HEK293 (cell line): ENCODE data around the gene CBX5.

Experiments
- CTCF ChIA-PET: fragments of 350-600 bp; formaldehyde crosslinking; extraction: SDS; loops from one replicate; lab custom pipeline; 2021; ENCODE audit warnings: antibody characterized with exemption; lab: Yijun Ruan, JAX
- POLR2A ChIA-PET: fragments of 300-600 bp; formaldehyde crosslinking; extraction: SDS; loops from one replicate; lab custom pipeline; 2020; ENCODE audit warnings: antibody characterized with exemption, inconsistent platforms; lab: Yijun Ruan, JAX
- H3K27ac ChIP-seq: fragments of 200-500 bp; sonication (Bioruptor generic); 2 replicates; pipeline ENCODE4 v1.5.1; 2014; ENCODE audit warnings: low read depth, low read length, control low read depth, inconsistent platforms; ENCODE audit errors: extremely low read depth
- H3K36me3 ChIP-seq, 2 experiments: fragments of 200-500 bp in 1 of 2; sonication (Bioruptor generic) in 1 of 2; 1 replicate in 1 of 2; 2 replicates in 1 of 2; pipeline ENCODE4 v1.5.1; 2014 to 2017; ENCODE audit warnings: inconsistent platforms in 2 of 2, low read length in 2 of 2; ENCODE audit not compliant: control insufficient read depth in 2 of 2, insufficient read depth in 1 of 2
- H3K4me1 ChIP-seq: fragments of 200-500 bp; sonication (Bioruptor generic); 2 replicates; pipeline ENCODE4 v1.5.1; 2014; ENCODE audit warnings: mild to moderate bottlenecking, low read length, inconsistent platforms; ENCODE audit not compliant: control insufficient read depth, insufficient read depth
- H3K4me3 ChIP-seq: 2 replicates; pipeline ENCODE4 v1.5.1; 2011; ENCODE audit warnings: low read depth, mild to moderate bottlenecking, control low read depth, low read length, moderate library complexity
- H3K9me3 ChIP-seq: fragments of 200-500 bp; sonication (Bioruptor generic); 2 replicates; pipeline ENCODE4 v1.5.1; 2014; ENCODE audit warnings: low read depth, low read length, inconsistent platforms; ENCODE audit not compliant: control insufficient read depth, insufficient read depth
- GLI4 ChIP-seq: fragments of 450-650 bp; formaldehyde crosslinking; IDR thresholded peaks from 2 replicates; pipeline ENCODE4 v1.5.1; 2016; ENCODE audit warnings: missing biosample characterization, missing genetic modification characterization
- HOXA7 ChIP-seq: sonication (generic); formaldehyde crosslinking; IDR thresholded peaks from 2 replicates; pipeline ENCODE4 v1.8.1; 2022; ENCODE audit warnings: missing genetic modification reagents, borderline replicate concordance
- HOXD13 ChIP-seq: sonication (generic); formaldehyde crosslinking; IDR thresholded peaks from 2 replicates; pipeline ENCODE4 v1.8.0; 2022; ENCODE audit warnings: missing genetic modification reagents, borderline replicate concordance
- KLF7 ChIP-seq: fragments of 450-650 bp; formaldehyde crosslinking; IDR thresholded peaks from 2 replicates; pipeline ENCODE4 v1.5.1; 2016; ENCODE audit warnings: missing biosample characterization, missing genetic modification characterization, borderline replicate concordance
- MEIS1 ChIP-seq: sonication (generic); formaldehyde crosslinking; IDR thresholded peaks from 2 replicates; pipeline ENCODE4 v1.8.1; 2022; ENCODE audit warnings: missing genetic modification reagents, mild to moderate bottlenecking, borderline replicate concordance
- SCRT2 ChIP-seq: fragments of 450-650 bp; formaldehyde crosslinking; IDR thresholded peaks from 2 replicates; pipeline ENCODE4 v1.5.1; 2016; ENCODE audit warnings: missing biosample characterization, missing genetic modification characterization
- YY1 ChIP-seq: fragments of 450-650 bp; formaldehyde crosslinking; IDR thresholded peaks from 2 replicates; pipeline ENCODE4 v1.5.1; 2018; ENCODE audit warnings: missing biosample characterization, missing genetic modification characterization
- YY2 ChIP-seq: fragments of 450-650 bp; formaldehyde crosslinking; IDR thresholded peaks from 2 replicates; pipeline ENCODE4 v1.5.1; 2016; ENCODE audit warnings: missing biosample characterization, missing genetic modification characterization
- ZBTB20 ChIP-seq: fragments of 450-650 bp; formaldehyde crosslinking; IDR thresholded peaks from 2 replicates; pipeline ENCODE4 v1.5.1; 2016; ENCODE audit warnings: missing biosample characterization, missing genetic modification characterization
- ZNF112 ChIP-seq: fragments of 450-650 bp; formaldehyde crosslinking; IDR thresholded peaks from 2 replicates; pipeline ENCODE4 v1.5.0; 2017; ENCODE audit warnings: missing biosample characterization, missing genetic modification characterization
- ZNF202 ChIP-seq: fragments of 450-650 bp; formaldehyde crosslinking; IDR thresholded peaks from 2 replicates; pipeline ENCODE4 v1.5.1; 2016; ENCODE audit warnings: missing biosample characterization, missing genetic modification characterization, borderline replicate concordance
- ZNF221 ChIP-seq: fragments of 450-650 bp; formaldehyde crosslinking; IDR thresholded peaks from 2 replicates; pipeline ENCODE4 v1.5.1; 2017; ENCODE audit warnings: missing biosample characterization, missing genetic modification characterization, borderline replicate concordance
- ZNF24 ChIP-seq: fragments of 450-650 bp; formaldehyde crosslinking; IDR thresholded peaks from 2 replicates; pipeline ENCODE4 v1.5.1; 2016; ENCODE audit warnings: missing biosample characterization, missing genetic modification characterization
- ZNF335 ChIP-seq: fragments of 450-650 bp; formaldehyde crosslinking; conservative IDR thresholded peaks from 2 replicates; pipeline ENCODE4 v1.5.1; 2016; ENCODE audit warnings: missing biosample characterization, missing genetic modification characterization
- ZNF521 ChIP-seq: fragments of 450-650 bp; formaldehyde crosslinking; IDR thresholded peaks from 2 replicates; pipeline ENCODE4 v1.5.1; 2017; ENCODE audit warnings: missing biosample characterization, mild to moderate bottlenecking, missing genetic modification characterization
- ZNF529 ChIP-seq: fragments of 450-650 bp; formaldehyde crosslinking; IDR thresholded peaks from 2 replicates; pipeline ENCODE4 v1.5.1; 2017; ENCODE audit warnings: missing genetic modification characterization, missing biosample characterization; ENCODE audit not compliant: insufficient replicate concordance
- ZNF561 ChIP-seq: fragments of 450-650 bp; IDR thresholded peaks from 2 replicates; pipeline ENCODE4 v1.5.1; 2018; ENCODE audit warnings: missing biosample characterization, missing genetic modification characterization, borderline replicate concordance
- ZNF600 ChIP-seq: fragments of 450-650 bp; formaldehyde crosslinking; IDR thresholded peaks from 2 replicates; pipeline ENCODE4 v1.5.1; 2016; ENCODE audit warnings: missing biosample characterization, missing genetic modification characterization
- ZNF623 ChIP-seq: fragments of 450-650 bp; formaldehyde crosslinking; IDR thresholded peaks from 2 replicates; pipeline ENCODE4 v1.5.1; 2016; ENCODE audit warnings: missing biosample characterization, missing genetic modification characterization
- ZNF670 ChIP-seq: fragments of 450-650 bp; formaldehyde crosslinking; IDR thresholded peaks from 2 replicates; pipeline ENCODE4 v1.5.1; 2016; ENCODE audit warnings: missing biosample characterization, missing genetic modification characterization, low read depth
- ZNF777 ChIP-seq: fragments of 450-650 bp; formaldehyde crosslinking; IDR thresholded peaks from 2 replicates; pipeline ENCODE4 v1.5.1; 2017; ENCODE audit warnings: missing biosample characterization, missing genetic modification characterization, borderline replicate concordance
- ZNF843 ChIP-seq: fragments of 450-650 bp; formaldehyde crosslinking; IDR thresholded peaks from 2 replicates; pipeline ENCODE4 v1.5.1; 2016; ENCODE audit warnings: missing biosample characterization, missing genetic modification characterization
- ZXDB ChIP-seq: fragments of 450-650 bp; formaldehyde crosslinking; IDR thresholded peaks from 2 replicates; pipeline ENCODE4 v1.5.1; 2016; ENCODE audit warnings: missing biosample characterization, missing genetic modification characterization
- TF ChIP-seq, protein P1 (sequence below): fragments of 450-650 bp; IDR thresholded peaks from 2 replicates; pipeline ENCODE4 v1.5.1; 2018; ENCODE audit warnings: missing biosample characterization, mild to moderate bottlenecking, missing genetic modification characterization
- TF ChIP-seq, protein P2 (sequence below): fragments of 450-650 bp; formaldehyde crosslinking; IDR thresholded peaks from 2 replicates; pipeline ENCODE4 v1.5.1; 2016; ENCODE audit warnings: missing biosample characterization, missing genetic modification characterization
- TF ChIP-seq, protein P3 (sequence below): fragments of 450-650 bp; formaldehyde crosslinking; IDR thresholded peaks from 2 replicates; pipeline ENCODE4 v1.5.1; 2016; ENCODE audit warnings: missing biosample characterization, missing genetic modification characterization
- TF ChIP-seq, protein P4 (sequence below): fragments of 450-650 bp; formaldehyde crosslinking; IDR thresholded peaks from 2 replicates; pipeline ENCODE4 v1.5.1; 2017; ENCODE audit warnings: missing biosample characterization, missing genetic modification characterization
- TF ChIP-seq, protein P5 (sequence below): fragments of 450-650 bp; IDR thresholded peaks from 2 replicates; pipeline ENCODE4 v1.5.1; 2018; ENCODE audit warnings: missing biosample characterization, missing genetic modification characterization
- TF ChIP-seq, protein P6 (sequence below): fragments of 450-650 bp; formaldehyde crosslinking; IDR thresholded peaks from 2 replicates; pipeline ENCODE4 v1.5.1; 2016; ENCODE audit warnings: missing biosample characterization, missing genetic modification characterization

The CBX5 gene

DNA sequence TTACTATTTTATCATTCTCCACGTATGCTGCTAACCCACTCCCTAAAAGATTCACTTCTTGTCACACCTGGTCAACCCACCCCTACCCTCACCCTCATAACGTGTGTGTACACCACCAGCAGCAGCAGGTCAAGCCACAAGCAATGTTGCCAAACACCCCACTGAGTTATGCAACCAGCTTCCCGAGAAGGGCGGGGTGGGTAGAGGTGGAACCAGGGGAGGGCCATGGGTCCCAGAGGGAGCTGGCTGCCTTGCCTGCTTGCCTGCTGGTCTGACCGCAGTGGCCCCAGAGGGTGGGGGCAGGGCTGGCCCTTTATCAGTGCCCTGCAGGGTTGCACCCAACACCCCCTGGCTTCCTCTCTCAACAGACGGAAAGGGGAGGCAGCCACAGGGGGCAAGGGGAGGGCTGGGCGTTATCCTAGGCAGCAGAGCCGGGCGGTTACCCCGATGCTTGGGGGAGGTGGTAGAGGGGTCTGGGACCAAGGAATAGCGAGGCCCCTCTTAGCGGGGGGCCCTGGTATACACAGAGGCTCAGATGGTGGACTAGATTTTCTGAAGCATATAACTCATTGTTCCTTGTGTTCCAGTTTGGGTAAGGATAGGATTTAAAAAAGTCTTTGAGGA lies 24.4 kb upstream of the CBX5 start (continued):
- 0 out of 2 replicates have a peak, but pooled peaks have one; percentile 18 for TF ChIP-seq ZNF561
- 0 out of 2 replicates have a peak, but pooled peaks have one; percentile 62 for TF ChIP-seq KLF7 (tag by site-specific recombination)
- TF ChIP-seq ZNF335, result peak; percentile 100
- TF ChIP-seq YY2 (tag by site-specific recombination), result no peak
- TF ChIP-seq, protein P1, sequence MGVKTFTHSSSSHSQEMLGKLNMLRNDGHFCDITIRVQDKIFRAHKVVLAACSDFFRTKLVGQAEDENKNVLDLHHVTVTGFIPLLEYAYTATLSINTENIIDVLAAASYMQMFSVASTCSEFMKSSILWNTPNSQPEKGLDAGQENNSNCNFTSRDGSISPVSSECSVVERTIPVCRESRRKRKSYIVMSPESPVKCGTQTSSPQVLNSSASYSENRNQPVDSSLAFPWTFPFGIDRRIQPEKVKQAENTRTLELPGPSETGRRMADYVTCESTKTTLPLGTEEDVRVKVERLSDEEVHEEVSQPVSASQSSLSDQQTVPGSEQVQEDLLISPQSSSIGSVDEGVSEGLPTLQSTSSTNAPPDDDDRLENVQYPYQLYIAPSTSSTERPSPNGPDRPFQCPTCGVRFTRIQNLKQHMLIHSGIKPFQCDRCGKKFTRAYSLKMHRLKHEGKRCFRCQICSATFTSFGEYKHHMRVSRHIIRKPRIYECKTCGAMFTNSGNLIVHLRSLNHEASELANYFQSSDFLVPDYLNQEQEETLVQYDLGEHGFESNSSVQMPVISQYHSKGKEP, result no peak
- TF ChIP-seq, protein P2, sequence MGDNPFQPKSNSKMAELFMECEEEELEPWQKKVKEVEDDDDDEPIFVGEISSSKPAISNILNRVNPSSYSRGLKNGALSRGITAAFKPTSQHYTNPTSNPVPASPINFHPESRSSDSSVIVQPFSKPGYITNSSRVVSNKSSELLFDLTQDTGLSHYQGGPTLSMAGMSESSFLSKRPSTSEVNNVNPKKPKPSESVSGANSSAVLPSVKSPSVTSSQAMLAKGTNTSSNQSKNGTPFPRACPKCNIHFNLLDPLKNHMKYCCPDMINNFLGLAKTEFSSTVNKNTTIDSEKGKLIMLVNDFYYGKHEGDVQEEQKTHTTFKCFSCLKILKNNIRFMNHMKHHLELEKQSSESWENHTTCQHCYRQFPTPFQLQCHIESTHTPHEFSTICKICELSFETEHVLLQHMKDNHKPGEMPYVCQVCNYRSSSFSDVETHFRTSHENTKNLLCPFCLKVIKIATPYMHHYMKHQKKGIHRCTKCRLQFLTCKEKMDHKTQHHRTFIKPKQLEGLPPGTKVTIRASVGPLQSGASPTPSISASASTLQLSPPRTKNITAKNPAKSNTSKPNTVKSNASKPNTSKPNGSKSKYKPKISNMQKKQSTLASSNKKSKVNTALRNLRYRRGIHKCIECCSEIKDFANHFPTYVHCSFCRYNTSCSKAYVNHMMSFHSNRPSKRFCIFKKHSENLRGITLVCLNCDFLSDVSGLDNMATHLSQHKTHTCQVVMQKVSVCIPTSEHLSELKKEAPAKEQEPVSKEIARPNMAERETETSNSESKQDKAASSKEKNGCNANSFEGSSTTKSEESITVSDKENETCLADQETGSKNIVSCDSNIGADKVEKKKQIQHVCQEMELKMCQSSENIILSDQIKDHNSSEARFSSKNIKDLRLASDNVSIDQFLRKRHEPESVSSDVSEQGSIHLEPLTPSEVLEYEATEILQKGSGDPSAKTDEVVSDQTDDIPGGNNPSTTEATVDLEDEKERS, result no peak
- TF ChIP-seq ZNF777 (tag by site-specific recombination), result no peak
- TF ChIP-seq SCRT2, result peak; percentile 68
- peak; percentile 27; the same call in 1 of the 2 replicates for TF ChIP-seq ZNF24 (tag by site-specific recombination)
- TF ChIP-seq GLI4 (tag by site-specific recombination), result no peak
- no peak for TF ChIP-seq ZNF221 (tag by site-specific recombination)
- TF ChIP-seq MEIS1 (CRISPR knock-in tag), result no peak
- TF ChIP-seq ZBTB20, result 0 out of 2 replicates have a peak, but pooled peaks have one; percentile 15
- no peak for TF ChIP-seq ZNF670 (tag by site-specific recombination)
- no peak for TF ChIP-seq ZNF521
- peak; percentile 61; the same call in 1 of the 2 replicates for TF ChIP-seq ZNF600 (tag by site-specific recombination)
- TF ChIP-seq, protein P3, sequence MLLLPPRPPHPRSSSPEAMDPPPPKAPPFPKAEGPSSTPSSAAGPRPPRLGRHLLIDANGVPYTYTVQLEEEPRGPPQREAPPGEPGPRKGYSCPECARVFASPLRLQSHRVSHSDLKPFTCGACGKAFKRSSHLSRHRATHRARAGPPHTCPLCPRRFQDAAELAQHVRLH (tag by site-specific recombination), result no peak
- no peak for TF ChIP-seq ZXDB (tag by site-specific recombination)

DNA sequence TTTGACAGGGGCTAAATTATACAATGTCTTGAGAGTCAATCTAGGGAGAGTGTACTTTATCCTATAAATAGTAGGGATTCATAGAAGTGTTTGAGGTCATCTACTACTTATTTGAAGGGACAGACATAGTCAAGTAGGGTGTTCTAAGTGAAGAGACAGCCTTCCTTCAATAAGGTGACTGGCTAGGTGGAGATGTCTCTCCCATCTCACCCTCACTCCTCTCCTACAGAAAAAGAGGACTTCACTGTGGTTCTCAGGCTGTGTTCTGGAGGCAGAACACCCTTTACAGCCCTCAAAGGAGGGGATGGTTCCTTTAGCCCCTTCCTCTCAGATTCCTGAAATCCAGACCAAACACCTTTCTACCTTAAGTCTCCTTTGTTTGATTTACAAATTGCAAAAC lies 23.7 kb upstream of the CBX5 start:
- no peak overlapping the region for H3K4me3 ChIP-seq
- CTCF ChIA-PET, result no interaction called here
- TF ChIP-seq ZNF529 (tag by site-specific recombination) (no peak), ZNF202 (tag by site-specific recombination) (no peak), HOXA7 (CRISPR knock-in tag) (no peak), ZNF777 (tag by site-specific recombination) (no peak), ZNF843 (tag by site-specific recombination) (no peak), HOXD13 (no peak), ZNF112 (no peak), ZNF623 (tag by site-specific recombination) (no peak), YY1 (tag by site-specific recombination) (no peak)
- TF ChIP-seq, protein P4, sequence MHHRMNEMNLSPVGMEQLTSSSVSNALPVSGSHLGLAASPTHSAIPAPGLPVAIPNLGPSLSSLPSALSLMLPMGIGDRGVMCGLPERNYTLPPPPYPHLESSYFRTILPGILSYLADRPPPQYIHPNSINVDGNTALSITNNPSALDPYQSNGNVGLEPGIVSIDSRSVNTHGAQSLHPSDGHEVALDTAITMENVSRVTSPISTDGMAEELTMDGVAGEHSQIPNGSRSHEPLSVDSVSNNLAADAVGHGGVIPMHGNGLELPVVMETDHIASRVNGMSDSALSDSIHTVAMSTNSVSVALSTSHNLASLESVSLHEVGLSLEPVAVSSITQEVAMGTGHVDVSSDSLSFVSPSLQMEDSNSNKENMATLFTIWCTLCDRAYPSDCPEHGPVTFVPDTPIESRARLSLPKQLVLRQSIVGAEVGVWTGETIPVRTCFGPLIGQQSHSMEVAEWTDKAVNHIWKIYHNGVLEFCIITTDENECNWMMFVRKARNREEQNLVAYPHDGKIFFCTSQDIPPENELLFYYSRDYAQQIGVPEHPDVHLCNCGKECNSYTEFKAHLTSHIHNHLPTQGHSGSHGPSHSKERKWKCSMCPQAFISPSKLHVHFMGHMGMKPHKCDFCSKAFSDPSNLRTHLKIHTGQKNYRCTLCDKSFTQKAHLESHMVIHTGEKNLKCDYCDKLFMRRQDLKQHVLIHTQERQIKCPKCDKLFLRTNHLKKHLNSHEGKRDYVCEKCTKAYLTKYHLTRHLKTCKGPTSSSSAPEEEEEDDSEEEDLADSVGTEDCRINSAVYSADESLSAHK (tag by site-specific recombination), result no peak
- TF ChIP-seq, protein P5, sequence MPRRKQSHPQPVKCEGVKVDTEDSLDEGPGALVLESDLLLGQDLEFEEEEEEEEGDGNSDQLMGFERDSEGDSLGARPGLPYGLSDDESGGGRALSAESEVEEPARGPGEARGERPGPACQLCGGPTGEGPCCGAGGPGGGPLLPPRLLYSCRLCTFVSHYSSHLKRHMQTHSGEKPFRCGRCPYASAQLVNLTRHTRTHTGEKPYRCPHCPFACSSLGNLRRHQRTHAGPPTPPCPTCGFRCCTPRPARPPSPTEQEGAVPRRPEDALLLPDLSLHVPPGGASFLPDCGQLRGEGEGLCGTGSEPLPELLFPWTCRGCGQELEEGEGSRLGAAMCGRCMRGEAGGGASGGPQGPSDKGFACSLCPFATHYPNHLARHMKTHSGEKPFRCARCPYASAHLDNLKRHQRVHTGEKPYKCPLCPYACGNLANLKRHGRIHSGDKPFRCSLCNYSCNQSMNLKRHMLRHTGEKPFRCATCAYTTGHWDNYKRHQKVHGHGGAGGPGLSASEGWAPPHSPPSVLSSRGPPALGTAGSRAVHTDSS (tag by site-specific recombination), result no peak
- TF ChIP-seq, protein P6, sequence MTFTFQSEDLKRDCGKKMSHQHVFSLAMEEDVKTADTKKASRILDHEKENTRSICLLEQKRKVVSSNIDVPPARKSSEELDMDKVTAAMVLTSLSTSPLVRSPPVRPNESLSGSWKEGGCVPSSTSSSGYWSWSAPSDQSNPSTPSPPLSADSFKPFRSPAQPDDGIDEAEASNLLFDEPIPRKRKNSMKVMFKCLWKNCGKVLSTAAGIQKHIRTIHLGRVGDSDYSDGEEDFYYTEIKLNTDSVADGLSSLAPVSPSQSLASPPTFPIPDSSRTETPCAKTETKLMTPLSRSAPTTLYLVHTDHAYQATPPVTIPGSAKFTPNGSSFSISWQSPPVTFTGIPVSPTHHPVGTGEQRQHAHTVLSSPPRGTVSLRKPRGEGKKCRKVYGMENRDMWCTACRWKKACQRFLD, result no peak

More for the DNA sequence above, 23.7 kb upstream of the CBX5 start:
- no peak overlapping the region for H3K27ac ChIP-seq
- H3K4me1 ChIP-seq, result peaks cover 11% of the 10 kb centered on the region
- H3K9me3 ChIP-seq, result no peaks in the 10 kb centered on the region
- H3K36me3 ChIP-seq, result no peaks in the 10 kb centered on the region
- POLR2A ChIA-PET, result interaction anchor here (0.5 to 1.0 kb wide), 2 partner anchors 23 to 304 kb away, joined by 3 to 6 read pairs; partner anchors contain the start of genes CBX5, HNRNPA1 and HOXC9
